ENCODE measurements around the gene GNB1. TPM values are rescaled to one million over a fixed set of nuclear protein-coding genes. Genes with fewer than 3 reads are reported as not detected.
A peak's percentile ranks its signal among the peaks of the same experiment; 100 is the strongest.
"Not testable (repeated sequence)": the region's sequence is repeated elsewhere in the genome, so short reads cannot be mapped to it uniquely, and the experiment has no call there.

GNB1 gene
- total RNA-seq, 1 experiment from 2014 or later = 184 TPM

DNA sequence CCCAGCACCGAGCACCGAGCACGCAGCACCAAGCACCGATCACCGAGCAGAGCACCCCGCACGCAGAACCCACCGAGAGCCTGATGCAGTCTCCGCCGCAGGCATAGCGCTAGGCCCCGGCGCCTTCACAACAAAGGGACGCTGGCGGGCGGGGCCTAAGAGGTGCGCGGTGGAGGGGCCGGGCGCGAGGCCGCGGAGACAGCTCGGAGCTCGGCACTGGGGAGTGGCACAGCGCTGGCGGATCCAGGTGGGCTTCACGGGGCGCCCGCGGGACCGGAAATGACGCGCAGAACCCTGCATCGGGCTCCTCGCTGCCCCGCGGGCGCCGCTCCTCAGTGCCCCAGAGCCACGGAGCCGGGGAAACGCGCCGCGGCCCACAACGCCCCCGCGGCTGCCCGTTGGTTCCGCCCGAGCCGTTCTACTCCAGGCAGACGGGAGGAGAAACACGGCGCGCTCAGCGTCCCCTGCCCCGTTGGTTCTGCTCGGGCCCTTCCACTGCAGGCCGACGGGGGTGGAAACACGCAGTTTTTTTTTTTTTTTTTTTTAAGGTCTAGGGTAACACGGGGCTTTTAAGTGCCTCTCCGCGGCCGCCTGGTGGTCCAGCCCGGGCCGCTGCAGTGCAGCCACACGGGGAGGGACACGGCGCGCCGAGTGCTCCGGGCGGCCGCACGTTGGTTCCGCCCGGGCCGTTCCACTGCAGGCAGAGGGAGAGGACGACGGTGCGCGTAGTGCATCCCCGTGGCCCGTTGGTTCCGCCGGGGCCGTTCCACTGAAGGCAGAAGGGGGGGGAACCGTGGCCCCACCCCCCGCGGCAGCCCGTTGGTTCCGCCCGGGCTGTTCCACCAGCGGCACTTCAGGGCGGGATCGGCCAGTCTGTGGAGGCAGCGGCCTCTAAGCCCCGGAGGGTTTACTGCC is 145.0 kb downstream of the GNB1 start:
- H3K36me3 ChIP-seq; H3K27me3 ChIP-seq; H3K9me3 ChIP-seq (replicated peaks); H3K4me1 ChIP-seq: not testable (repeated sequence)
- DNase-seq = peak; percentile 78 to 86
- H3K4me3 ChIP-seq = peak overlapping the region; percentile 47
- H3K27ac ChIP-seq = peak overlapping the region; percentile 70

DNA sequence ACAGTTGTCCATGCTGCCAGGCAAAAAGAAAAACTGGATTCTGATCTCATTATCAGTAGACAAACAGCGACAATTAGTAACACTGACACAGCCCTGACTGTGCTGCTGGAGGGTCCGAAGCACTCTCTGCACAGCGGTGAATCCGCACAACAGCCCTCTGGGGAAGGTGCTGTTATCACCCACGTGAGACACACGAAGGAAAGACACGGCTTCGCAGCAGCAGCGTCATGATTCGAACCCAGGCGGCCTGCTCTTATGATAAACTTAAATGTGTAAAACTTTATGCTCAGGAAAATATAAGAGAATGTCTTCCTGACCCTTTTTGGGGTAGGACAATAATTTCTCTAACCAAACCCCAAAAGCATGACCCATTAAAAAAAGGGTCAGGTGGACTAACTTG is 148.4 kb downstream of the GNB1 start:
- not testable (repeated sequence) for H3K4me3 ChIP-seq; H3K4me1 ChIP-seq; H3K36me3 ChIP-seq; H3K9me3 ChIP-seq (replicated peaks); H3K27ac ChIP-seq; H3K27me3 ChIP-seq; DNase-seq

- not testable (repeated sequence) for H3K27me3 ChIP-seq; H3K36me3 ChIP-seq; H3K4me1 ChIP-seq; H3K27ac ChIP-seq; DNase-seq; H3K9me3 ChIP-seq (replicated peaks); H3K4me3 ChIP-seq
These were observed 149.9 kb downstream of the GNB1 start for GRCh38 chr1:1741013-1741412.

DNA sequence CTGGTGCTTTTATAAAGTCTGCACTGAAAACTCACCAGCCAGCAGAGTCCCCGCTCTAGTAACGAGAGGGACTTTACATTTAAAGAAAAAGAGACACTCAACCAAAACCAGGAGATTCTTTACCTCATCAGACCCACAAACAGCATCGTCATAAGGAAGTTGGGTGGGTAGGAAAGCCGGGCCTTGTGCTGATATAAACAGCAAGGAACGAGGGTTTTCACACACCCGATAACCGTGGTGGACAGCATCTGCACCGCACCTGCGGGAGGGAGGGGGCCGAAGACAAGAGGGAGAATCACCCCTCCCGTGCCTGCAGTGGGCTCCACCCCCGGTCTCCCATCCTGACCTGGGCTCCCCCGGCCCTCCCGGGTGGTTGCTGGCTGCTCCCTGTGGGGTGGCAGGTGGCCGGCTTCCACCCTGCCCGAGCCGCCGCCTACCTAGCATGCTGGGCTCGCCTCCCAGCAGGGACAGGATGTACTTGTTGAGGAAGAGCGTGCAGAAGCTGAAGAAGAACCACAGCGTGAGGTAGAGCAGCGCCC is 152.0 kb downstream of the GNB1 start:
- H3K4me1 ChIP-seq; H3K36me3 ChIP-seq; H3K27me3 ChIP-seq; H3K4me3 ChIP-seq; H3K27ac ChIP-seq; DNase-seq; H3K9me3 ChIP-seq (replicated peaks): not testable (repeated sequence)

GRCh38 chr1:1737675-1738590 is 153.0 kb downstream of the GNB1 start:
- not testable (repeated sequence) for H3K4me1 ChIP-seq; DNase-seq; H3K36me3 ChIP-seq; H3K27me3 ChIP-seq; H3K9me3 ChIP-seq (replicated peaks); H3K4me3 ChIP-seq; H3K27ac ChIP-seq

Other genes with a start within 250 kb of the GNB1 start
- 28.0 and 32.6 TPM in 2 replicates for gene CDK11B, start 232.1 kb downstream of the GNB1 start, total RNA-seq (2014; rRNA removed; shearing (Covaris generic))
- 31.3 and 36.1 TPM in 2 replicates for gene SLC35E2B, start 198.3 kb downstream of the GNB1 start, total RNA-seq (2014; rRNA removed; shearing (Covaris generic))
- 20.1 and 29.4 TPM in 2 replicates for gene CDK11A, start 166.7 kb downstream of the GNB1 start, total RNA-seq (2014; rRNA removed; shearing (Covaris generic))
- 65.2 and 74.6 TPM in 2 replicates for gene NADK, start 112.6 kb downstream of the GNB1 start, total RNA-seq (2014; rRNA removed; shearing (Covaris generic))
- 0.12 and 0.20 TPM in 2 replicates for gene CALML6, start 24.2 kb upstream of the GNB1 start, total RNA-seq (2014; rRNA removed; shearing (Covaris generic))
- gene TMEM52, start 28.2 kb upstream of the GNB1 start, total RNA-seq (2014; rRNA removed; shearing (Covaris generic)) = 0.61 and 1.0 TPM in 2 replicates
- gene CFAP74, start 112.7 kb upstream of the GNB1 start, total RNA-seq (2014; rRNA removed; shearing (Covaris generic)) = not detected in 2 replicates
- gene GABRD, start 128.3 kb upstream of the GNB1 start, total RNA-seq (2014; rRNA removed; shearing (Covaris generic)) = not detected in 2 replicates
- gene PRKCZ, start 159.3 kb upstream of the GNB1 start, total RNA-seq (2014; rRNA removed; shearing (Covaris generic)) = 0.56 and 0.83 TPM in 2 replicates